ENCODE measurements around the gene NME3.

The NME3 gene

DNA sequence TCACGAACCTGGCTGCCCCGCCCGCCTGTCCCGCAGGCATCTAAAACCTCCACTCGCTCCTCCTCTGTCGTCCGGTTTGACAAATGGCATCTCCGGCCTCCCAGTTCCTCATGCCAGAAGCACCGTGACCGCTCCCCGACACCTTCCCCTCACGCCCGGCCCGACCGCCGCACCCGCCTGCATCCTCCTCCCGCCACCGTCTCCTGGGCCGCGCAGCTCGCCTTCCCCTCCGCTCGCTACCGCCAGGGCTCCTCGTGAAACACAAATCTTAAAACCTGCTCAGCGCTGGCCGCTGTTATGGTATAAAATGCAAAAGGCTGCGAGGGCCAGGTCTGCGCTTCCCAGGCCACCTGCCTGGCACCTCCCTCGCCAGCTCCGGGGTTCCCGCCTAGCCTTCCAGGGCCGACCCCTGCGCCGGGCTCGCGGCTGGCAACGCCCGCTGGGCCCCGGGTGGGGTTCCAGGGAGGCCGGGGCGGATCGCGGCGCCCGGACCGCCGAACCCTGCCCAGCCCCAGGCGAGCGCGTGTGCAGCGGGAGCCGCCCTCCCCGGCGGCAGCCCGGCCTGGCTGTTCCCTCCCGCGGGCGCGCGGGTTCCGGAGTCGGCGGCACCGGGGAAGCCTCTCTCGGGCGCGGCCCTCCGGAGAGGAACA lies 10.5 kb upstream of the NME3 start:
- Histone ChIP-seq H3K27me3 (ENCODE audit: insufficient read depth, poor library complexity, severe bottlenecking) (no peaks in the 10 kb centered on the region), H3K36me3 (ENCODE audit: low read depth) (peaks cover 22% of the 10 kb centered on the region), H3K4me1 (ENCODE audit: insufficient read depth, poor library complexity, severe bottlenecking) (peaks cover 6% of the 10 kb centered on the region), H3K4me3 (ENCODE audit: severe bottlenecking) (peak overlapping the region; percentile 95), H3K9me3 (ENCODE audit: severe bottlenecking) (no peaks in the 10 kb centered on the region), H3K27ac (ENCODE audit: poor library complexity, severe bottlenecking) (peak overlapping the region; percentile 45)
- ATAC-seq (ENCODE audit: low read depth) (no peak; the same call in 1 of the 3 replicates), DNase-seq (ENCODE audit: low spot score) (no peak)
- TF ChIP-seq, protein P1, sequence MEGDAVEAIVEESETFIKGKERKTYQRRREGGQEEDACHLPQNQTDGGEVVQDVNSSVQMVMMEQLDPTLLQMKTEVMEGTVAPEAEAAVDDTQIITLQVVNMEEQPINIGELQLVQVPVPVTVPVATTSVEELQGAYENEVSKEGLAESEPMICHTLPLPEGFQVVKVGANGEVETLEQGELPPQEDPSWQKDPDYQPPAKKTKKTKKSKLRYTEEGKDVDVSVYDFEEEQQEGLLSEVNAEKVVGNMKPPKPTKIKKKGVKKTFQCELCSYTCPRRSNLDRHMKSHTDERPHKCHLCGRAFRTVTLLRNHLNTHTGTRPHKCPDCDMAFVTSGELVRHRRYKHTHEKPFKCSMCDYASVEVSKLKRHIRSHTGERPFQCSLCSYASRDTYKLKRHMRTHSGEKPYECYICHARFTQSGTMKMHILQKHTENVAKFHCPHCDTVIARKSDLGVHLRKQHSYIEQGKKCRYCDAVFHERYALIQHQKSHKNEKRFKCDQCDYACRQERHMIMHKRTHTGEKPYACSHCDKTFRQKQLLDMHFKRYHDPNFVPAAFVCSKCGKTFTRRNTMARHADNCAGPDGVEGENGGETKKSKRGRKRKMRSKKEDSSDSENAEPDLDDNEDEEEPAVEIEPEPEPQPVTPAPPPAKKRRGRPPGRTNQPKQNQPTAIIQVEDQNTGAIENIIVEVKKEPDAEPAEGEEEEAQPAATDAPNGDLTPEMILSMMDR (IDR thresholded peaks at IDR 0.05; ENCODE audit: poor library complexity, severe bottlenecking): no peak

GRCh38 chr16:1781254-1781653 lies 9.9 kb upstream of the NME3 start:
- Histone ChIP-seq H3K4me3 (ENCODE audit: severe bottlenecking) (peak overlapping the region; percentile 95), H3K4me1 (ENCODE audit: insufficient read depth, poor library complexity, severe bottlenecking) (peaks cover 6% of the 10 kb centered on the region), H3K36me3 (ENCODE audit: low read depth) (peaks cover 27% of the 10 kb centered on the region), H3K9me3 (ENCODE audit: severe bottlenecking) (no peaks in the 10 kb centered on the region), H3K27ac (ENCODE audit: poor library complexity, severe bottlenecking) (peak overlapping the region; percentile 45), H3K27me3 (ENCODE audit: insufficient read depth, poor library complexity, severe bottlenecking) (no peaks in the 10 kb centered on the region)
- TF ChIP-seq, protein P1 (IDR thresholded peaks at IDR 0.05; ENCODE audit: poor library complexity, severe bottlenecking): no peak
- ATAC-seq (ENCODE audit: low read depth) (no peak), DNase-seq (ENCODE audit: low spot score) (no peak)

DNA sequence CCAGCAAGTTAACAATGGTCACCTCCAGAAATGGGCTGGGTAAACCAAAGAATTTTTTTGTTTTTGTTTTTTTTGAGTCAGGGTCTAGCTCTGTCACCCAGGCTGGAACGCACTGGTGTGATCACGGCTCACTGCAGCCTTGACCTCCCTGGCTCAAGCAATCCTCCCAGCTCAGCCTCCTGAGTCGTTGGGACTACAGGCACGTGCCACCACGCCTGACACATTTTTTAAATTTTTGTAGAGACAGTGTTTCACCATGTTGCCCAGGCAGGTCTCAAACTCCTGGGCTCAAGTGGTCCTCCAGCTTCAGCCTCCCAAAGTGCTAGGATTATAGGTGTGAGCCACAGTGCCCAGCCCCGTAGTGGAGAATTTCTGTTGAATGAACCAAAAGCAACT lies 9.3 kb upstream of the NME3 start:
- TF ChIP-seq, protein P1 (IDR thresholded peaks at IDR 0.05; ENCODE audit: poor library complexity, severe bottlenecking): no peak
- H3K27ac ChIP-seq (ENCODE audit: poor library complexity, severe bottlenecking): peak overlapping the region; percentile 45

DNA sequence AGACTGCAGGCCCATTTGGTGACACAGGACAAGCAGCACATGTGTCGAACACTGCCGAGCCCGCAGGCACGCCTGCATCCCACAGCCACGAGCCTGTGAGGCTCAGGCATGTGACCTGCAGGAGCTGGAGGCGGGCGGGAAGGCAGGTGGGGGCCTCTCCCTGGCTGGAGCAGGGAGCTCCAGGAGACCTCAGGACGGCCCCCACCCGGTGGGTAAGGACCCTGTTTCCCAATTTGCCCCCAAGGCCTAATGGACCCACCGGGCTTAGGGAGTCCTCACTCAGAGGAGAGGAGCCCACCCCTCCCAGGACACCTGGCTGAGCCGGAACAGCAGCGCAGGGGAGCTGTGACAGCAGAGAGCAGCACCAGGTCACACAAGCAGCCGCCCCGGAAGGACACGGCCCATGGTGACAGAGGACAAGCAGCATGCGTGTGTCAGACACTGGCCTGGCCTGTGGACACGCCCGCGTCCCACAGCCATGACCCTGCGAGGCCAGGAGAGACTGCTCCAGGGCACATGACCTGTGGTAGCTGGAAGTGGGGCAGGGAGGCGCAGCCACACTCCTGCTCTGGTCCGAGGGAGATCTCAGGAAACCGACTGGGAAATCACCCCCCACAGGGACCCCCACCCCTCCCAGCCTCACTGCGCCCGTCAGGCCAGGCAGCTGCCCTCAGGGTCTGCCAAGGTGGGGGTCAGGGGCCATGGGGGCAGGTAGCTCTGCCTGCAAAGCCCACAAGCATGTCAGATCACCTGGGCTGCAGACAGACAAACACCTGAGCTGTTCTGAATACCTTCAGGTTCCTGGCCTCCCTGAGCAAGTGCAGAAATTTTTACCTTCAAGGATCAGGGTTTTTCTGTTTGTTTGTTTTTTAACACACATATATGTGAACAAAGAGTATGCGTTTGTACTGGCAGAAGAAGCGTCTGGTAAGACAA lies 8.7 kb upstream of the NME3 start:
- DNase-seq (ENCODE audit: low spot score): no peak
- H3K27me3 ChIP-seq (ENCODE audit: insufficient read depth, poor library complexity, severe bottlenecking): no peaks in the 10 kb centered on the region
- no peak for ATAC-seq (ENCODE audit: low read depth)
- H3K27ac ChIP-seq (ENCODE audit: poor library complexity, severe bottlenecking): peak overlapping the region; percentile 45
- no peaks in the 10 kb centered on the region for H3K9me3 ChIP-seq (ENCODE audit: severe bottlenecking)
- no peak overlapping the region for H3K4me3 ChIP-seq (ENCODE audit: severe bottlenecking)
- TF ChIP-seq, protein P1 (IDR thresholded peaks at IDR 0.05; ENCODE audit: poor library complexity, severe bottlenecking): no peak
- peaks cover 35% of the 10 kb centered on the region for H3K36me3 ChIP-seq (ENCODE audit: low read depth)
- H3K4me1 ChIP-seq (ENCODE audit: insufficient read depth, poor library complexity, severe bottlenecking): peaks cover 6% of the 10 kb centered on the region

More for the DNA sequence above, 9.3 kb upstream of the NME3 start:
- H3K27me3 ChIP-seq (ENCODE audit: insufficient read depth, poor library complexity, severe bottlenecking): no peaks in the 10 kb centered on the region
- H3K4me1 ChIP-seq (ENCODE audit: insufficient read depth, poor library complexity, severe bottlenecking): peaks cover 6% of the 10 kb centered on the region
- no peaks in the 10 kb centered on the region for H3K9me3 ChIP-seq (ENCODE audit: severe bottlenecking)
- DNase-seq (ENCODE audit: low spot score) (no peak), ATAC-seq (ENCODE audit: low read depth) (no peak)
- H3K4me3 ChIP-seq (ENCODE audit: severe bottlenecking): no peak overlapping the region
- peaks cover 33% of the 10 kb centered on the region for H3K36me3 ChIP-seq (ENCODE audit: low read depth)

Measured in RWPE2 (cell line).